GM18951 (cell line): ENCODE results near the gene HSD17B11.
"Not testable (repeated sequence)": the region's sequence is repeated elsewhere in the genome, so short reads cannot be mapped to it uniquely, and the experiment has no call there.

Source experiments
- POLR2A ChIP-seq: IDR thresholded peaks from 4 replicates; pipeline ENCODE4 v1.6.1; 2011; ENCODE audit warnings: mild to moderate bottlenecking; ENCODE audit not compliant: insufficient read length, insufficient read depth; ENCODE audit errors: extremely low read depth
- in situ Hi-C: fragments of 300-500 bp; cut with MboI; formaldehyde crosslinking; loops from one replicate; pipeline ENCODE4 v1.12.0; 2022; ENCODE audit warnings: low sequenced_read_pairs, mixed read lengths, inconsistent platforms; ENCODE audit not compliant: unreplicated experiment

Gene HSD17B11, protein sequence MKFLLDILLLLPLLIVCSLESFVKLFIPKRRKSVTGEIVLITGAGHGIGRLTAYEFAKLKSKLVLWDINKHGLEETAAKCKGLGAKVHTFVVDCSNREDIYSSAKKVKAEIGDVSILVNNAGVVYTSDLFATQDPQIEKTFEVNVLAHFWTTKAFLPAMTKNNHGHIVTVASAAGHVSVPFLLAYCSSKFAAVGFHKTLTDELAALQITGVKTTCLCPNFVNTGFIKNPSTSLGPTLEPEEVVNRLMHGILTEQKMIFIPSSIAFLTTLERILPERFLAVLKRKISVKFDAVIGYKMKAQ

DNA sequence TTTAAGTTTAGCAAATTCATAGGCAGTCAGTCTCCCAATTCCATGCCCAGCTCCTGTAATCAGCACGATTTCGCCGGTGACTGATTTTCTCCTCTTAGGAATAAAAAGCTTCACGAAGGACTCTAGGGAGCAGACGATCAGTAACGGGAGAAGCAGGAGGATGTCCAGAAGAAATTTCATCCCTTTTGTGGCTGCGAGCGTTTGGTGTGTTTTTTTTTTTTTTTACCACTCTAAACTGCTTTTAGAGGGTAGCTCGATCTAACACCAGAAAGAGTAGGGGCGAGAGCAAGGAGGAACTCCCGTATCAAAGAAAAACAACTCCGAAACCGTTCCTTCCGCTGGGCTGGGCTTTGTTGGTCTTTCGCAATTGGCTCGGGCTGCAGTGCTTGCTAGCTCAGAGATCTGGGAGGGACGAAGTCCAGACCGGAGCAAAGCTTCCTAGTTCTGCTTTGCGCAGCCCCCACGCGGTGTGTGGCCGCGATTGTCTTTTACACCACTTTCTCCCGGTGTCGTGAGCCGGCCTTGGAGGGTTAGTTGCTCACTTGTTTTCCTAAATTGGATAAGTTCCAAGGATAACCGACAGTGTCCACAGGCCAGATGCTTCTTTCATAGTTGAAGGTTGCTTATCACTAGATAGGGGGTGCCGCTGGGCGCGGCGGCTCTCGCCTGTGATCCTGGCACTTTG, at the start of gene HSD17B11:
Gene HSD17B11, minus strand, starts transcription at position 298 of the 685 bp plus-strand sequence. Its CDS starts 118 bp downstream, at position 180.
- in situ Hi-C loops, result no loop called here

DNA sequence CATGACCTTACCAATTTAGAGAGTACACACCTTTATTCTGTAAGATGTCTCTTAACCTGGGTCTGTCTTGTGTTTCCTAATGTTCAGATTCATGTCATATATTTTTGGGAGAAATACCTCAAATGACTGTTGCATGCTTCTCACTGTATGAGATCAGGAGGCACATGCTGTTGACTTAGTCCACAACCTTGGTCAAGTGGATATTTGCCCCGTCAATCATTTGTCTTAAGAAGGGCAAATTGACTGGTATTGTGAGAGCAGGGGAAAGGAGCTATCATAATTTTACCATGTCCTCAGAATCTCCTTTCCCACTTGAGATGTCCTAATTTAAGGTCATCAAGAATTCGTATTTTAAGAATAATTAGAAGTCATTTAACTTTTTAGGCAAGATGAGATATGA, 42.4 kb upstream of the HSD17B11 start:
- TF ChIP-seq POLR2A, result no peak
- in situ Hi-C loops, result no loop called here

More for the DNA sequence above, at the start of gene HSD17B11:
- TF ChIP-seq POLR2A, result peak; percentile 87

DNA sequence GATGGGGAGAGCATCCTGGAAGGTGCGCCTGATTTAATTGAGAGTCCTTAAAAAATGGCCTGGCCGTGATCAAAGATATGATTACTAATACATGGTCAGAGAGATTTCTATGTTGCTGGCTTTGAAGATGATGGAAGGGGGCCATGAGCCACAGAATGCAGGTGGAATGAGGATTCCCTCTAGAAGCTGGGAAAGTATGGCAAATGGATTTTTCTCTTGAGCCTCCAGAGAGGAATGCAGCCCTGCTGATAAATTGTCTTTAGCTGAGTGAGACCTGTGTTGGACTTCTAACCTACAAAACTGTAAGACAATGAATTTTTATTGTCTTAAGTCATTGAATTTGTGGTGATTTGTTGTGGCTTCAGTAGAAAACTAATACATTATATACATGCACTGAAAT, 39.0 kb upstream of the HSD17B11 start:
- TF ChIP-seq POLR2A, result no peak
- in situ Hi-C loops, result no loop called here

DNA sequence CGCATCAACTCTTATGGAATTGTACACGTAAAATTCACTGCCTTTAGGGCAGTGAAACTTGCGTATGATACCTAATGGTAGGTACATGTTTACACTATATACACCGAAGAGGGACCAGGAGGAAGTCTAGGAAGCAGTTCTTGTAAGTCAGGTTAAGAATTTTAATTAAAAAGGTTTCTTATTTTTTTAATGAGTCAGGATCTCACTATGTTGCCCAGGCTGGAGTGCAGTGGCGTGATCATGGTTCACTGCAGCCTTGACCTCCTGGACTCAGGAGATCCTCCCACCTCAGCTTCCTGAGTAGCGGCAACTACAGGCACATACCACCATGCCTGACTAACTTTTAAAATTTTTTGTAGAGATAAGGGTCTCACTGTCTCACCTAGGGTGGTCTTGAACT, 38.0 kb upstream of the HSD17B11 start:
- in situ Hi-C loops, result no loop called here
- no peak for TF ChIP-seq POLR2A

DNA sequence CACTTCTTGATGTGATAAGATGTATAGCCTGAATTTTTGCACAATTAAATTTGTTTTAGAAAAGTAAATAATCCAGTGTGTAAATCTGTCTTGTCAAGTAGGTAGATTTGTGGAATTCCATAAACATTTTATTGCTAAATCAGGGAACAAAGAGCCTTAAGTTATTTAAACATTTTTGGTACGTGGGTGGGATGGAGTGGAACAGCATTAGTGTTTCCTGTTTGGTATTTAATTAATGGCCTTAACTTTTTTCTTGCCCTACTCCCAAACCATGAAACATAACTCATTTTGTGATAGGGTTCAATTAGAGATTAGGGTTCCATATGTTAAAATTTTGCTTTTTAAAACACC, 36.5 kb upstream of the HSD17B11 start:
- TF ChIP-seq POLR2A, result no peak
- in situ Hi-C loops, result no loop called here

DNA sequence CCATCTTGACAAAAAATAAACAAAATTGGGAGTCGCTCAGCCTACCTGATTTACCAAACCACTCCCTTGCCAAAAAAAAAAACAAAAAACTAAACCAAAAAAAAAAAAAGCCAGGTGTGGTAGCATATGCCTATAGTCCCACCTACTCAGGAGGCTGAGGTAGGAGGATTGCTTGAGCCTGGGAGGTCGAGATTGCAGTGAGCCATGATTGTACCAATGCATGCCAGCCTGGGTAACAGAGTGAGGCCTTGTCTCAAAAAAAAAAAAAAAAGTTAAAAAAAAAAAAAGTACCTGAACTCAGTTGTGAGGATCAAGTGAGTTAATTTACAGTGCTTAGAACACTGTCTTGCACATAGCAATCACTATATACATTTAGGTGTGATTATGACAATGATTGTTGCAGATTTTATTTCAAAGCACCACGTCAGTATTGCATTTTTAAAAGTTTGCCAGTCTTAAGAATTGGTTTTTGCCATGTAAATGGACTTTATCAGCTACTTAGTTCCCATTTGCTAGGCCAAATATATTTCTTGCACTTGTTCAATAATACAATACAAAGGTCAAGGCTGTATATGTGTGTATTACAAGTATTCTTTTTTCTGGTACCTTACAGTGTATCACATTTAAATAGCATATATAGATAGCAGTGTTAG, 36.0 kb upstream of the HSD17B11 start:
- no peak for TF ChIP-seq POLR2A
- in situ Hi-C loops, result no loop called here

DNA sequence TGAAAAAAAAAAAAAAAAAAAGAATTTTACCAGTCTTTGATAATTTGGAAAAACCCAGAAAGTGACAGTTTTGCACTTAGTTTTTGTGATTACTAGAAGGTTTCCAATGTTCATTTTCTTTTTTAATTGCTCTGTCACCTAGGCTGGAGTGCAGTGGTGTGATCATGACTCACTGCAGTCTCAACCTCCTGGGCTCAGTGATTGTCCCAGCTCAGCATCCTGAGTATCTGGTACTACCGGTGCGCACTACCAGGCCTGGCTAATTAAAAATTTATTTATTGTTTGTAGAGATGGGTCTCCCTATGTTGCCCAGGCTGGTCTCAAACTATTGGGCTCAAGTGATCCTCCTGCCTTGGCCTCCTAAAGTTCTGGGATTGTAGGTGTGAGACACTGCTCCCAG, 34.7 kb upstream of the HSD17B11 start:
- in situ Hi-C loops, result no loop called here
- TF ChIP-seq POLR2A, result no peak

DNA sequence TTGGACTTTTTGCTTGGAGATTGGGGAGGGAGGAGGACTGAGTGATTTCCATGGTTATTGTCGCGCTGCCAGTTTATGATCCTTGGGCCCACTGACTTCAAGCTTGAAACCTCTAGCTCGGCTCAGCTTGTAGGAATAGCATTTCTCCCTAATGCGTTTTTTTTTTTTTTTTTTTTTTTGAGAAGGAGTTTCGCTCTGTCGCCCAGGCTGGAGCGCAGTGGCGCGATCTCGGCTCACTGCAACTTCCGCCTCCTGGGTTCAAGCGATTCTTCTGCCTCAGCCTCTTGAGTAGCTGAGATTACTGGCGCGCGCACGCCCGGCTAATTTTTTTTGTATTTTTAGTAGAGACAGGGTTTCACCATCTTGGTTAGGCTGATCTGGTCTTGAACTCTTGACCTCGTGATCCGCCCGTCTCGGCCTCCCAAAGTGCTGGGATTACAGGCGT, 33.1 kb upstream of the HSD17B11 start:
- in situ Hi-C loops, result not testable (repeated sequence)

DNA sequence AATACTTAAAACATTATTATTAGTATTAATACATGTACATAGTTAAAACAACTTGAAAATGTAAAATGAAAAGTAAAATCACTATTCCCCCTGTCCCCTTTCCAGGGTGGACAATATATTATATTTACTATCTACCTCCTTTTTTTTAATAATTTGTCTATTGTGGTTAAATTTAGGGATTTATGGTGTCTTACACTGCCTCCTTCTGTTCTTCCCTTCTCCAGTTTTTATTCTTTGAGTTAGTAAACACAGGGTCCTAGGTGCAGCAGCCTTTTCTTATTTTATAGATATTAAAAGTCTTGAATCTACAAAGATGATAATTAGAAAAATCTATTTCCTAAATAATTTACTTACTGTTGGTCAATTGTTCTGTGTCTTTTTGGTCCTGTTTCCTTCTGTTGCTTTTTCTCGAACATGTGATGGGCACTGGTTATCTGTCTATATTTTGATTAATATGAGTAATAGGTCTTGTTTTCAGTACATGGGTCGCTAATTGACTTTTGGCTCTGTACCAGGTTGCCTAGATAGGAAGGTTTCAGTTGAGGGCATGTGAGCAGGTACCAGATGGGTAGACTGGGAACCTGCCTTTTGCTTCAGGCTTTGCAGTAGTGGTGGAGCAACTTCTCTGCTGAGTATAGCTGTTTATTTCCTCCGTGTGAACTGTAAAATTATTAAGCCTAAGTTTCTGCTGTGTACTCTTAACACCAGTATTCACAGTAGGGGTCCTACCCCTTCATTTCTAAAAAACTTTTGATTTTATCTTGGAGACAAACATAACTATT, 32.5 kb upstream of the HSD17B11 start:
- no peak for TF ChIP-seq POLR2A
- in situ Hi-C loops, result no loop called here

DNA sequence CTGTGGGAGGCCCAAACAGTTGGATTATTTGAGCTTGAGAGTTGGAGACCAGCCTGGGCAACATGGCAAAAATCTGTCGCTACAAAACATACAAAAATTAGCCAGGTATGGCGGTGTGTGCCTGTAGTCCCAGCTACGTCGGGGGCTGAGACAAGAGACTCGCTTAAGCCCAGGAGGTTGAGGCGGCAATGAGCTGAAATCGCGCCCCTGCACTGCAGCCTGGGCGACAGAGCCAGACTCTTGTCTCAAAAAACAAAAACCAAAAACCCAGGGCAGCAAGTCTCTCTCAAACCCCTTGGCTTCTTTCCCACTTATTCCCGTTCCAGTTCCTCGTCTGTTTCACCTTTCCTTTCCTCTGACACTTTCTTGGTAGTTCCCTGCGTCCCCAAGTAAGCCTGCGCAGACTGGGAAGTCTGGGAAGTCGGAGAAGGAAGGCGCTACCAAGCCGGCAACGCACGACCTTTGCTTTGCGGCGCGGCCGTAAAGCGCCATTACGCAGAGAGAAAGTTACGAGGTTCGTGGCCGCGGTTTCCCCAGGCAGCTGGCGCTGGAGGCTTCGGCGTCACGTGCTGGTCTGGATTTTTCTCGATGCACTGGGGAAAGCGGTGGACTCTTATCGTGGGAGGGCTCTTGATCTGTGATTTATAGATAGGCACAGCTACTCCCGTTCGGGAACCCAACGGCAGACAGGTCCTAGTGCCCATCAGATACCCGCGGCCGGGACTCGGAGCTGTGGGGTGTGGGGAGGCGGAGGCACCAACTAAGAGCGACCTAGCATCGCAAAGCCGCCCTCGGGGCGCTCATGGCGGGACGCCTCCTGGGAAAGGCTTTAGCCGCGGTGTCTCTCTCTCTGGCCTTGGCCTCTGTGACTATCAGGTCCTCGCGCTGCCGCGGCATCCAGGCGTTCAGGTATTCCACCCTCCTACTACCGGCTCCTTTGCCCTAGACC, 31.4 kb upstream of the HSD17B11 start, which contains the start of gene NUDT9:
Gene NUDT9, plus strand, starts transcription at position 470 of the 949 bp plus-strand sequence. Its CDS starts 333 bp downstream, at position 803.
- in situ Hi-C loops, result no loop called here
- peak; percentile 79 for TF ChIP-seq POLR2A

DNA sequence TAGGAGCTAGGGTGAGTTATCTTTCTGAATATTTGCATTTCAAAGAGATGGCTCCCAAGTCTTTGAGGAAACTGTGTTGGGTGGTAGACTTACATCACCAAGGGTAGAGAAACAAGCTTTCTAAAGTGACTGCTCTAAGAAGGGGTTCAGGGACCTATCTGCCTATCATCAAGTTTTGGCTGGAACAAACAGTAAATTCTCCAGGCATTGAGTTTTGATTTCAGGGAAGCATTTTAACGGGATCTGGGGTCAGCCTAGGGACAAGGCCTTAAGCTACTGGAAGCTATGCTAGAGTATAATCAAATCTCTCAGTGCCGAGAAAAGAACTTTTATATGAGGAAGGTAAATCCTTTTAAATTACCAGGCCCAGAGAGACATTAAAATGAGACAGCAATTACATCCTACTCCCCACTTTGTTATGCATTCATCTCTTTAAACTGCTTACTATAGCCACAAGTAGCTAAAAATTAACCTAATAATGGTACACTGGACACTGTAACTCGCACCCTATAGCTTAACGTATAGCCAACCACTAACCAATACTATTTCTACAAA, 29.4 kb upstream of the HSD17B11 start:
- in situ Hi-C loops, result no loop called here
- no peak for TF ChIP-seq POLR2A
